Cardiac fibroblast (primary cell): ENCODE results near the gene DIDO1.

Source experiments
- DNase-seq, 2 donors: peaks; one replicate each; pipeline versions ENCODE4 v3.0.0 to v3.0.0-alpha.2; 2010; ENCODE audit warnings: low read depth in 2 of 2
- H3K4me3 ChIP-seq, 2 donors: replicated peaks in 1 of 2; 1 replicate in 1 of 2; 2 replicates in 1 of 2; pipeline ENCODE4 v1.5.1; 2011; ENCODE audit warnings: low read depth in 2 of 2, low read length in 2 of 2, mild to moderate bottlenecking in 2 of 2, moderate library complexity in 1 of 2
- CTCF ChIP-seq: IDR thresholded peaks from one replicate; pipeline ENCODE4 v1.5.1; 2011; ENCODE audit warnings: low read depth, mild to moderate bottlenecking, low read length, inconsistent platforms

The DIDO1 gene

GRCh38 chr20:62935204-62935967 is 9.1 kb upstream of the DIDO1 start:
- no peak for TF ChIP-seq CTCF
- H3K4me3 ChIP-seq: no peak overlapping the region
- DNase-seq: no peak

- H3K4me3 ChIP-seq: no peak overlapping the region
- no peak for TF ChIP-seq CTCF
- DNase-seq: no peak
Observed at GRCh38 chr20:62933966-62934365, 7.7 kb upstream of the DIDO1 start.

- TF ChIP-seq CTCF: no peak
Observed at GRCh38 chr20:62931464-62931863, 5.2 kb upstream of the DIDO1 start.

GRCh38 chr20:62929051-62929538 is 2.8 kb upstream of the DIDO1 start:
- no peak for TF ChIP-seq CTCF
- peak; percentile 62 to 65 for DNase-seq

More at GRCh38 chr20:62931464-62931863, 5.2 kb upstream of the DIDO1 start:
- no peak overlapping the region for H3K4me3 ChIP-seq
- DNase-seq: no peak

GRCh38 chr20:62928246-62928939 is 2.1 kb upstream of the DIDO1 start:
- no peak for TF ChIP-seq CTCF
- DNase-seq: no peak
- H3K4me3 ChIP-seq: peak overlapping the region; percentile 30 to 57

More at GRCh38 chr20:62929051-62929538, 2.8 kb upstream of the DIDO1 start:
- peak overlapping the region; percentile 30 to 57 for H3K4me3 ChIP-seq

- no peak for DNase-seq
- peak overlapping the region; percentile 92 to 95 for H3K4me3 ChIP-seq
- TF ChIP-seq CTCF: no peak
Observed at GRCh38 chr20:62927128-62927705, 912 bp upstream of the DIDO1 start.
